NB4 (cell line): ENCODE measurements around the gene RBM10.

Experiments used
- MAX ChIP-seq: IDR thresholded peaks from 2 replicates; pipeline ENCODE4 v1.6.1; 2011; ENCODE audit warnings: low read depth, low read length
- POLR2A ChIP-seq: IDR thresholded peaks from 2 replicates; pipeline ENCODE4 v1.6.1; 2011; ENCODE audit warnings: mild to moderate bottlenecking; ENCODE audit not compliant: insufficient read length; ENCODE audit errors: extremely low read depth
- TF ChIP-seq, protein P1 (sequence below): IDR thresholded peaks from one replicate; pipeline ENCODE4 v1.5.1; 2012; ENCODE audit warnings: low read depth, low read length

DNA sequence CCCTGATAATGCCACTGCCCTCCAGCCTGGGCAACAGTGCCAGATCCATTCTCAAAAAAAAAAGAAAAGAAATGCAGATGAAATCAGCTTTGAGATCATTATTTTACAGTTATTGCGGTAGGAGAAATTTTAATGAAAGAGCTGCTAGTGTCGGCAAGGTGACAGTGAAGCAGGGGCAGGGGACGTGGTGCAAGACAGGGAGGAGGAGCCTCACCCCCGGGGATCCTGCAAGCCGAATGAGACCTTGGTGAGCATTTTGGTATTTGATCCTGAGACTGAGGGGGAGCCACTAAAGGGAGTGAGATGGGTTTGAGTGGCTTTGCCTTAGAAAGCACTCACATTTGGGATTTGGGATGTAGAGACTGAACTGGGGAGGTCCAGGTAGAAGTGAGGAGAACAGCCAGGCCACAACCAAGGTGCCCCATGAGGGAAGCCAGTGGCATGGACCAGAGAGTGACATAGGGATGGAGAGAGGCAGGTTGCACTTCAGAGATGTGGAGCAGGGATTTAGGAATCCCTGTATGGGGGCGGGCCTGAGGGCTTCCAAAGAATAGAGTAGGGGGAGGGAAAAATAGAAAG, 23.6 kb downstream of the RBM10 start:
- TF ChIP-seq, protein P1, sequence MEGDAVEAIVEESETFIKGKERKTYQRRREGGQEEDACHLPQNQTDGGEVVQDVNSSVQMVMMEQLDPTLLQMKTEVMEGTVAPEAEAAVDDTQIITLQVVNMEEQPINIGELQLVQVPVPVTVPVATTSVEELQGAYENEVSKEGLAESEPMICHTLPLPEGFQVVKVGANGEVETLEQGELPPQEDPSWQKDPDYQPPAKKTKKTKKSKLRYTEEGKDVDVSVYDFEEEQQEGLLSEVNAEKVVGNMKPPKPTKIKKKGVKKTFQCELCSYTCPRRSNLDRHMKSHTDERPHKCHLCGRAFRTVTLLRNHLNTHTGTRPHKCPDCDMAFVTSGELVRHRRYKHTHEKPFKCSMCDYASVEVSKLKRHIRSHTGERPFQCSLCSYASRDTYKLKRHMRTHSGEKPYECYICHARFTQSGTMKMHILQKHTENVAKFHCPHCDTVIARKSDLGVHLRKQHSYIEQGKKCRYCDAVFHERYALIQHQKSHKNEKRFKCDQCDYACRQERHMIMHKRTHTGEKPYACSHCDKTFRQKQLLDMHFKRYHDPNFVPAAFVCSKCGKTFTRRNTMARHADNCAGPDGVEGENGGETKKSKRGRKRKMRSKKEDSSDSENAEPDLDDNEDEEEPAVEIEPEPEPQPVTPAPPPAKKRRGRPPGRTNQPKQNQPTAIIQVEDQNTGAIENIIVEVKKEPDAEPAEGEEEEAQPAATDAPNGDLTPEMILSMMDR, result no peak
- TF ChIP-seq POLR2A, result no peak
- TF ChIP-seq MAX, result no peak
